Measurements from ENCODE around the gene TTF2.

GRCh38 chr1:117089996-117090395 is 29.9 kb downstream of the TTF2 start:
- TF ChIP-seq CTCF (optimal IDR thresholded peaks at IDR 0.05 in 1 of 3, IDR thresholded peaks at IDR 0.05 in 1 of 3, conservative IDR thresholded peaks at IDR 0.05 in 1 of 3; ENCODE audit: extremely low read depth in 1 of 3, insufficient read depth in 2 of 3, low read length in 3 of 3) (no peak), EZH2 (IDR thresholded peaks at IDR 0.05; ENCODE audit: low read length) (no peak)

All from keratinocyte (primary cell).